CD4-positive, alpha-beta T cell treated with Interleukin-10 for 1 hour (primary cell): ENCODE measurements around the gene S100A1.
"Not testable (repeated sequence)": the region's sequence is repeated elsewhere in the genome, so short reads cannot be mapped to it uniquely, and the experiment has no call there.

Source experiments
- DNase-seq: peaks from one replicate; pipeline ENCODE4 v3.0.0-alpha.2; 2020

Gene S100A1

DNA sequence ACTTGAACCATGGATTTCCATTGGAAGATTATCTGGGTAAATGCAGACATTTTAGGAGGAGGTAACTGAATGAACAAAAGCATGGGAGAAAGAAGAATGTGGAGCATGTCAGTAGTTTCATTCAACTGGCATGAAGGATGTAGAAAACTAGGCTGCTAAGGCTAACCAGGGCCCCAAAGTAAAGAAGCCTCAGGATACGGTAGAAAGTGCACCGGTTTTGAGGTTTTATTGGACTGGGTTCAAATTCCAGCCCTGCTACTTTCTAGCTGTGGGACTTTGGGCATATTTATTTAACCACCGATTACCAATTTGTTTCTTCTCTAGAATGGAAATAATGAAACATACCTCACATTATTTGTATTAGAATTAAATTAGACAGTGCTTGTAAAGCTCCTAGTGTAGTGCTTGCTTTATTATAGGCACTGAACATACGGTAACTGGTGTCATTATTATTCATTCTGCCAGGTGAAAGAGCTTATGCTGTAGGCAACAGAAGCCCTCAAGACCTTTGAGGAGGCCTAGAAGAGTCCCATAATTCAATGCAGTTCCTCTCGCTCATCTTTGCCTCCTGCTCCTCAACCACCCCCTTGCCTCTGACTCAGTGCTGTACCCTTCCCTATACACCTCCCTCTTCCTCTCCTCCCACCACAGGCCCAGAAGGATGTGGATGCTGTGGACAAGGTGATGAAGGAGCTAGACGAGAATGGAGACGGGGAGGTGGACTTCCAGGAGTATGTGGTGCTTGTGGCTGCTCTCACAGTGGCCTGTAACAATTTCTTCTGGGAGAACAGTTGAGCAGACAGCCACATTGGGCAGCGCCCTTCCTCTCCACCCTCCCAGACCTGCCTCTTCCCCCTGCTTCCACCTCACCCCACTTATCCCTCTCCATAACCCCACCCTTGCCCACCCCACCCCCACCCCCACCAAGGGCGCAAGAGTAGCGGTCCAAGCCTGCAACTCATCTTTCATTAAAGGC, 3.1 kb downstream of the S100A1 start:
- no peak for DNase-seq

DNA sequence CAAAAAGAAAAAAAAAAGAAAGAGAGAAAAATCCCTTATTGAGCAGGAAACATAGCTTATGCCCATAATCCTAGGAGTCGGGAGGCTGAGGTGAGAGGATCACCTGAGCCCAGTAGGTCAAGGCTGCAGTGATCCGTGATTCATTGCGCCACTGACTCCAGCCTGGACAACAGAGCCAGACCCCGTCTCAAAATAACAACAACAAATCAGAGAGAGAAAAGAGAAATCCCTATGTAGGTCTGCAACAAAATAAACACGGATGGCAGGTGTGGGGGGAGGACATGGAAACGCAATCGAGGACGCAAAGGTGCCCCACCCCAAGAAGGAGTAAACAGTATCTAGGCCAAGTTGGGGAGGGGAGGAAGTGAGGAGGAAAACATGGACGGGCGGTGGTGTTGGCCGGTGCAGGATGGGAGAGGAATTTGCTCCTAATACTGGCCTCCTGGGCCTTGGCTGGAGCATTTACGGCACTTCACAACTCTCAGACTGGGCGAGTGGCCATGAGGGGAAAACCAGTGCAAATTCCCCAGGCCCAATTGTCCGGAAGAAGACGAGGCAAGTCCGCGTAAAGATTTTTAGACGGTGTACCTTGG, 5.0 kb downstream of the S100A1 start:
- DNase-seq = no peak

GRCh38 chr1:153633754-153634665, 5.8 kb downstream of the S100A1 start, which contains the start of gene CHTOP:
TSS of gene CHTOP (plus strand) at chr1:153634066. CDS start at chr1:153636589, 2,523 bp downstream.
- DNase-seq = peak; percentile 97

DNA sequence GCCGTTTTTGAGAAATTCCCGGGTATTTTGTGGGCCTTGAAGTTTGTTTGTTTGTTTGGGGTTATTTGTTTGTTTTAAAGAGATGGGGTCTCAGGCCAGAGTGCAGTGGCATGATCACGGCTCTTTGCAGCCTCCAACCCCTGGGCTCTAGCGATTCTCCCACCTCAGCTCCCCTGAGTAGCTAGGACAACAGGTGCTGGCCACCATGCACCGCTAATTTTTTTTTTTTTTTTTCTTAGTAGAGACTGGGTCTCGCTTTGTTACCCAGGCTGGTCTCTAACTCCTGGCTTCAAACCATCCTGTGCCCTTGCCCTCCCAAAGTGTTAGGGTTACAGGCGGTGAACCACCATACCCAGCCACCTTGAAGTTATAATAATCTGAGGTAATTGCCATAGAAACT, 7.6 kb downstream of the S100A1 start:
- no peak for DNase-seq

DNA sequence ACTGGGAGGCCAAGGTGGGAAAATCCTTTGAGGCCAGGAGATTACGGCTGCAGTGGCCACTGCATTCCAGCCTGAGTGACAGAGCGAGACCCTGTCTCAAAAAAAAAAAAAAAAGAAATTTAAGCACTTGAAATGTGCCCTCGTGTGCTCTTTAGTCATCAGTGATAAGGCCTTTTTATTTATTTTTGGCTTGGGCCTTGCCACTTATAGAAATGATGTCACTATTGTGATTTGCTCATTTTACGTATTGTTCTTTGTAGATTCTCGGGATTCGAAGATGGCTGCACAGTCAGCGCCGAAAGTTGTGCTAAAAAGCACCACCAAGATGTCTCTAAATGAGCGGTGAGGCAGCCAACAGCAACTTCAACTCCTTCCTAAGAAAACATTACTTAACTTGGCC, 8.1 kb downstream of the S100A1 start:
- DNase-seq = no peak

DNA sequence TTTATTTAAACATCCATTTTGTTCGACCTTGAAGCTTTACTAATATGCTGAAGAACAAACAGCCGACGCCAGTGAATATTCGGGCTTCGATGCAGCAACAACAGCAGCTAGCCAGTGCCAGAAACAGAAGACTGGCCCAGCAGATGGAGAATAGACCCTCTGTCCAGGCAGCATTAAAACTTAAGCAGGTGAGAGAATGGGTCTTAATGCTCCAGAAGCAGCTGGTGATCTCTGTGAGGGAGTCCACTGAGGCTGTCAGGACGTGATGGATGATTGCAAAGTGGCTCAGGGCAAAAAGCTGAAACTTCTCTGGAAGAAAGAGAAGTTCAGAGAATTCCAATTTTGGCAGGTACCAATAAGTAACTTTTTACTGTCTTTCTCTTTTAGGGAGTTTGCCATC, 10.0 kb downstream of the S100A1 start:
- DNase-seq = no peak

GRCh38 chr1:153639280-153639679, 11.0 kb downstream of the S100A1 start:
- no peak for DNase-seq

- not testable (repeated sequence) for DNase-seq
Observed at GRCh38 chr1:153640213-153640612, 12.0 kb downstream of the S100A1 start.

- no peak for DNase-seq
Observed at GRCh38 chr1:153640861-153641260, 12.6 kb downstream of the S100A1 start.

- no peak for DNase-seq
Observed at GRCh38 chr1:153642161-153642560, 13.9 kb downstream of the S100A1 start.

- DNase-seq = no peak
Observed at GRCh38 chr1:153643100-153643499, 14.9 kb downstream of the S100A1 start.

DNA sequence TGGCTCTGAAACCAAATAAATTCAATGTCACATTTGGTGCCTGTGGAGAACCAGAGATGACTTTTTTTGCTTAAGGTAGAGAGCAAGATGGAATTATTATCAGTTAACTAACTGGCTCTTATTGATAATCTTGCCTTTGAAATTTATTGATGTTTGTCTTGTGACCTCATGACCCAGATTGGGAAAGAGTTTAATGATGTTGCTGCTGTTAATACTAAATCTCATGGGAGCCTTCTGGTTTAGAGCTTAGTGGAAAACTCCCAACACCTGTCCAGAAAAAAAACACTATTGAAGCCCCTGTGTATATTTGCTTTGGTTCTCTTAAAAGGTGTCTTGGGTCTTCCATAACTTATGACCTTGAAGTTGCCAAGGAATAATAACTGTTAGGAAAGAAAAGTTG, 15.6 kb downstream of the S100A1 start:
- no peak for DNase-seq

DNA sequence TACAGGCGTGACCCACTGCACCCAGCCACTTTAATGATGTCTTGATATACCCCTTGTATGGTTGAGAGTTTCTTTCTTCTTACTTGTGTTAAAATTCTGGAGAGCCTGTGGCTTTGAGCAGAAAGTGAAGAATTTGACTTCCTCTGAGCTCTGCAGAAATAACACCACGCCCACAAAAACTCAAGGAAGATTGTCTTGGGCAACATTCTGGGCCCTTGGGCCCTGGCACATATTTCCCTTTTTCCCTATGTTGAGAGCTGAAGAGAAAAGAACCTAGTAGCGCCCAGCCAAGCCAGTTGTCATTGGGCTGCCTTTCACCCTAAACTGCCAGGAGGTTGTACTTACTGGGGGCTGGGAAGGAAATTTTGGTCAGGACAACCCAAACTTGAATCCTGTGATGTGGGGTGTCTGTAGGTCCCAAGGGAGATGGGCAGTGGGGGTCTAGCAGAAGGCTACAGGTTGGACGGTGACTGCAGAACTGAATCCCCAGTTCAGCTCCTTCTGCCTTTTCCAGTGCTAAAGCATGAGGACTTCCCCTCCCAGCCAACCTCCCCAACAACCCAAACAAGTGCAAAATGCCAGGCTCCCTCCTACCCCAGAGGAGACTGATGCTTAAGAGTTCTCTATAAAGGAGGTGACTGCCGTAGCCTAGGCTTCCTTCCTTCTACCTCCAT, 18.6 kb downstream of the S100A1 start:
- no peak for DNase-seq

GRCh38 chr1:153647346-153647714, 19.1 kb downstream of the S100A1 start:
- no peak for DNase-seq

- no peak for DNase-seq
Observed at GRCh38 chr1:153648000-153648643, 19.9 kb downstream of the S100A1 start.

- DNase-seq = no peak
Observed at GRCh38 chr1:153649137-153649862, 21.1 kb downstream of the S100A1 start.

DNA sequence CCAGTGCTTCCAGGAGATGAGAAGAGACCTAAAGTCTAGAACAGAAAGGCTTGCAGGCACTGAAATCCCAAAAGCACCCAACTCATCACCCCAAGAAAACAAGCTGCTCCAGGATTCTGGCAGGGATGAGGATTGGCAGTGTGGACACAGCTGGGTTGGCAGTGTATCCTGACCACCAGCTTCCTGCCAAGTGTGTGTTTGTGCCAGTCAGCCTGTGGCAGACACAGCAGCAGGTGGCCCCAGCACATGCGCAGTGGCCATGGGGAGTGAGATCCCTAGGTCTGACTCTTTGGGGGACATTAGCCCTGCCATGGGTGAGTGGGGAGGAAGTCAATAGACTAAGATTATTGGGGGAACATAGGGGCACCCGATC, 21.6 kb downstream of the S100A1 start:
- no peak for DNase-seq

GRCh38 chr1:153651771-153652170, 23.5 kb downstream of the S100A1 start:
- DNase-seq = no peak

DNA sequence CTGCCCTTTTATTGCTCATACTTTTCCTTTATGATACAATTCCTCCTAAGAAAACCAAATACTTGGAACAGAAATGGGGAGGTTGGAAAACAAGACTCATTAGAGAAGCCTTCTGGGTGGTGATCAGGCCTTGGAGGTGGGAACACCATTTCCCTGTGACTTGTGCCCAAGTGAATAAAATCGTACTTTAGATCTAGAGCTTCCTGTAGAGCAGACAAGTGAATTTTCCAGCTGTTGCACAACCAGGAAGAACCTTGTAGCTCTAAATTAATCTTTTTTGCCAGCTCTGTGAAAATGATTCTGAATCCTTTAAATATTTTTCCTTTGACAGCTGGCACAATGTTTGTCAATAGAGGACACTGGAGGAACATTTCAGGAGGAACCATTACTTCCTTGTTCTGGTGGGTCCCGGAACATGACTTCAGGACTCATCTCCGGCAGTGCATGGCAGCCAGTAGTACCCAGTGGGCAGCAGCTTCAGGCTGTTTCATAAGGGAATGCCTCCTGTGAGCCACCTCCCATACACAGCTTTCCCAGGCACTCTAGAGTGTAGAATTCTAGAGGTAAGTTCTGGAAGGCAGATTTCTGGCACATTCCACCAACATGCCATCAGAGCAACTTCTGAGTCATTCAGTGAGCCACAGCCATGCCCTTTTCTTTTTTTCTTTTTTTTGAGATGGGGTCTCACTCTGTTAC, 24.7 kb downstream of the S100A1 start:
- DNase-seq = no peak

DNA sequence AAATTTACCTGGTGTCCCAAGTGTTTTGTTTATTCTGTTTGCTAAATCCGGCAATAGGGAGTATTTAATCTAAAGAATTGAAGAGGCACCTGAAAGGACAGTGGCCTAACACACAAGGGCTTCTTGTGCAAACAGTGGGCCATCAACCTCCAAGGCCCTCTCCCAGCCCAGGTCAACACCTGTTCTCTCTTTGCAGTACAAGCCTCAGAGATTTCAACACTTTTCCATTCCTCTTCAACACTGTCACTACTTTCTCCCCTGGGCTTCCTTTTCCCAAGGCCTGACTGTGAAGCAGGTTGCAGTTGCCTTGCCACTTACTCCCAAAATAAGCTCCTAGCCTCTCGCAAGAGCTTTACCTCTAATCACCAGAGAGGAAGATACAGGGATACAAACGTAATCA, 27.1 kb downstream of the S100A1 start:
- DNase-seq = no peak
